GM12878 (cell line): ENCODE results near the gene CNTNAP5.

Source experiments
- CEBPB ChIP-seq, 2 experiments: fragments of 150-350 bp in 1 of 2; IDR thresholded peaks; 2 replicates each; pipeline ENCODE4 v1.6.1; 2012 to 2014; ENCODE audit warnings: low read depth in 2 of 2, low read length in 2 of 2, borderline replicate concordance in 1 of 2, inconsistent platforms in 1 of 2
- CHD2 ChIP-seq: IDR thresholded peaks from 2 replicates; pipeline ENCODE4 v1.6.1; 2011; ENCODE audit warnings: low read depth, low read length, improper control_type of control experiment, borderline replicate concordance
- EP300 ChIP-seq, 2 experiments: fragments of 150-350 bp in 1 of 2; IDR thresholded peaks; 2 replicates each; pipeline ENCODE4 v1.6.1; 2011 to 2012; ENCODE audit warnings: low read depth in 2 of 2, low read length in 2 of 2, borderline replicate concordance in 1 of 2, improper control_type of control experiment in 1 of 2, inconsistent platforms in 1 of 2; ENCODE audit not compliant: control insufficient read depth in 1 of 2
- HCFC1 ChIP-seq: fragments of 150-350 bp; IDR thresholded peaks from 2 replicates; pipeline ENCODE4 v1.6.1; 2014; ENCODE audit warnings: low read length
- POLR2A ChIP-seq: IDR thresholded peaks from 2 replicates; pipeline ENCODE4 v1.6.1; 2011; ENCODE audit warnings: low read depth, mild to moderate bottlenecking, low read length
- POLR2AphosphoS5 ChIP-seq: IDR thresholded peaks from 2 replicates; pipeline ENCODE4 v1.6.1; 2011; ENCODE audit warnings: mild to moderate bottlenecking, low read length, inconsistent platforms
- RAD21 ChIP-seq: IDR thresholded peaks from 2 replicates; pipeline ENCODE4 v1.6.1; 2011; ENCODE audit warnings: mild to moderate bottlenecking, low read depth, low read length, moderate library complexity; ENCODE audit not compliant: insufficient read depth
- SIN3A ChIP-seq: IDR thresholded peaks from 2 replicates; pipeline ENCODE4 v1.6.1; 2012; ENCODE audit warnings: low read depth, low read length, improper control_type of control experiment
- ZSCAN29 ChIP-seq: fragments of 450-650 bp; IDR thresholded peaks from 2 replicates; pipeline ENCODE4 v1.6.1; 2017; ENCODE audit warnings: mild to moderate bottlenecking, moderate library complexity
- TF ChIP-seq, protein P1 (sequence below): IDR thresholded peaks from 2 replicates; pipeline ENCODE4 v1.6.1; 2012; ENCODE audit warnings: low read depth, low read length, improper control_type of control experiment
- TF ChIP-seq, protein P2 (sequence below): IDR thresholded peaks from 2 replicates; pipeline ENCODE4 v1.6.1; 2012; ENCODE audit warnings: low read depth, low read length, improper control_type of control experiment
- TF ChIP-seq, protein P3 (sequence below): IDR thresholded peaks from 2 replicates; pipeline ENCODE4 v1.6.1; 2012; ENCODE audit warnings: mild to moderate bottlenecking, low read depth, low read length
- TF ChIP-seq, protein P4 (sequence below): fragments of 450-650 bp; IDR thresholded peaks from 2 replicates; pipeline ENCODE4 v1.6.1; 2017; ENCODE audit warnings: mild to moderate bottlenecking
- TF ChIP-seq, protein P5 (sequence below), 3 experiments: IDR thresholded peaks in 2 of 3; conservative IDR thresholded peaks in 1 of 3; 2 replicates each; pipeline ENCODE4 v1.5.1; 2011; ENCODE audit warnings: low read depth in 3 of 3, low read length in 3 of 3, mild to moderate bottlenecking in 3 of 3, control low read depth in 2 of 3, moderate library complexity in 2 of 3, inconsistent platforms in 1 of 3, mixed read lengths in 1 of 3; ENCODE audit not compliant: control insufficient read depth in 2 of 3, insufficient read depth in 1 of 3; ENCODE audit errors: extremely low read depth in 1 of 3

DNA sequence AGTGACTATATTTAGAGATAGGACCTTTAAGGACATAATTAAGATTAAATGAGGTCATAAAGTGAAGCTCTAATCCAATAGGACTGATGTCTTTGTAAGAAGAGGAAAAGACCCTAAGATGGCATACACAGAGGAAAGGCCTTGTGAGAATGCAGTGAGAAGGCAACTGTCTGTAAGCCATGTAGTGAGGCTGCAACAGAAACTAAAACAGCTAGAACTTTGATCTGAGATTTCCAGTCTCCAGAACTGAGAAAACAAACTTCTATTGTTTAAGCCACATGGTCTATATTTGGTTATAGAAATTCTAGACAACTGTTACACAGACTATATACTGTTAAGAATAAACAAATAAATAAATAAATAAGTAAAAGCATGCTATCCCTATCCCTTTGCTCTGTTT lies 276.8 kb downstream of the CNTNAP5 start:
- TF ChIP-seq, protein P1, sequence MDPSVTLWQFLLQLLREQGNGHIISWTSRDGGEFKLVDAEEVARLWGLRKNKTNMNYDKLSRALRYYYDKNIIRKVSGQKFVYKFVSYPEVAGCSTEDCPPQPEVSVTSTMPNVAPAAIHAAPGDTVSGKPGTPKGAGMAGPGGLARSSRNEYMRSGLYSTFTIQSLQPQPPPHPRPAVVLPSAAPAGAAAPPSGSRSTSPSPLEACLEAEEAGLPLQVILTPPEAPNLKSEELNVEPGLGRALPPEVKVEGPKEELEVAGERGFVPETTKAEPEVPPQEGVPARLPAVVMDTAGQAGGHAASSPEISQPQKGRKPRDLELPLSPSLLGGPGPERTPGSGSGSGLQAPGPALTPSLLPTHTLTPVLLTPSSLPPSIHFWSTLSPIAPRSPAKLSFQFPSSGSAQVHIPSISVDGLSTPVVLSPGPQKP: no peak
- TF ChIP-seq HCFC1: no peak
- TF ChIP-seq, protein P2, sequence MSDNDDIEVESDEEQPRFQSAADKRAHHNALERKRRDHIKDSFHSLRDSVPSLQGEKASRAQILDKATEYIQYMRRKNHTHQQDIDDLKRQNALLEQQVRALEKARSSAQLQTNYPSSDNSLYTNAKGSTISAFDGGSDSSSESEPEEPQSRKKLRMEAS: no peak
- no peak for TF ChIP-seq CEBPB (IDR thresholded peaks at IDR 0.05; ENCODE audit: borderline replicate concordance in 1 of 2, low read depth in 2 of 2, low read length in 2 of 2)
- TF ChIP-seq EP300 (IDR thresholded peaks at IDR 0.05; ENCODE audit: borderline replicate concordance in 1 of 2, control insufficient read depth in 1 of 2, low read depth in 2 of 2, low read length in 2 of 2): no peak
- TF ChIP-seq POLR2AphosphoS5: no peak
- no peak for TF ChIP-seq ZSCAN29
- TF ChIP-seq, protein P3, sequence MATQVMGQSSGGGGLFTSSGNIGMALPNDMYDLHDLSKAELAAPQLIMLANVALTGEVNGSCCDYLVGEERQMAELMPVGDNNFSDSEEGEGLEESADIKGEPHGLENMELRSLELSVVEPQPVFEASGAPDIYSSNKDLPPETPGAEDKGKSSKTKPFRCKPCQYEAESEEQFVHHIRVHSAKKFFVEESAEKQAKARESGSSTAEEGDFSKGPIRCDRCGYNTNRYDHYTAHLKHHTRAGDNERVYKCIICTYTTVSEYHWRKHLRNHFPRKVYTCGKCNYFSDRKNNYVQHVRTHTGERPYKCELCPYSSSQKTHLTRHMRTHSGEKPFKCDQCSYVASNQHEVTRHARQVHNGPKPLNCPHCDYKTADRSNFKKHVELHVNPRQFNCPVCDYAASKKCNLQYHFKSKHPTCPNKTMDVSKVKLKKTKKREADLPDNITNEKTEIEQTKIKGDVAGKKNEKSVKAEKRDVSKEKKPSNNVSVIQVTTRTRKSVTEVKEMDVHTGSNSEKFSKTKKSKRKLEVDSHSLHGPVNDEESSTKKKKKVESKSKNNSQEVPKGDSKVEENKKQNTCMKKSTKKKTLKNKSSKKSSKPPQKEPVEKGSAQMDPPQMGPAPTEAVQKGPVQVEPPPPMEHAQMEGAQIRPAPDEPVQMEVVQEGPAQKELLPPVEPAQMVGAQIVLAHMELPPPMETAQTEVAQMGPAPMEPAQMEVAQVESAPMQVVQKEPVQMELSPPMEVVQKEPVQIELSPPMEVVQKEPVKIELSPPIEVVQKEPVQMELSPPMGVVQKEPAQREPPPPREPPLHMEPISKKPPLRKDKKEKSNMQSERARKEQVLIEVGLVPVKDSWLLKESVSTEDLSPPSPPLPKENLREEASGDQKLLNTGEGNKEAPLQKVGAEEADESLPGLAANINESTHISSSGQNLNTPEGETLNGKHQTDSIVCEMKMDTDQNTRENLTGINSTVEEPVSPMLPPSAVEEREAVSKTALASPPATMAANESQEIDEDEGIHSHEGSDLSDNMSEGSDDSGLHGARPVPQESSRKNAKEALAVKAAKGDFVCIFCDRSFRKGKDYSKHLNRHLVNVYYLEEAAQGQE: no peak
- TF ChIP-seq, protein P4, sequence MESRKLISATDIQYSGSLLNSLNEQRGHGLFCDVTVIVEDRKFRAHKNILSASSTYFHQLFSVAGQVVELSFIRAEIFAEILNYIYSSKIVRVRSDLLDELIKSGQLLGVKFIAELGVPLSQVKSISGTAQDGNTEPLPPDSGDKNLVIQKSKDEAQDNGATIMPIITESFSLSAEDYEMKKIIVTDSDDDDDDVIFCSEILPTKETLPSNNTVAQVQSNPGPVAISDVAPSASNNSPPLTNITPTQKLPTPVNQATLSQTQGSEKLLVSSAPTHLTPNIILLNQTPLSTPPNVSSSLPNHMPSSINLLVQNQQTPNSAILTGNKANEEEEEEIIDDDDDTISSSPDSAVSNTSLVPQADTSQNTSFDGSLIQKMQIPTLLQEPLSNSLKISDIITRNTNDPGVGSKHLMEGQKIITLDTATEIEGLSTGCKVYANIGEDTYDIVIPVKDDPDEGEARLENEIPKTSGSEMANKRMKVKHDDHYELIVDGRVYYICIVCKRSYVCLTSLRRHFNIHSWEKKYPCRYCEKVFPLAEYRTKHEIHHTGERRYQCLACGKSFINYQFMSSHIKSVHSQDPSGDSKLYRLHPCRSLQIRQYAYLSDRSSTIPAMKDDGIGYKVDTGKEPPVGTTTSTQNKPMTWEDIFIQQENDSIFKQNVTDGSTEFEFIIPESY: no peak
- no peak for TF ChIP-seq CHD2
- TF ChIP-seq, protein P5, sequence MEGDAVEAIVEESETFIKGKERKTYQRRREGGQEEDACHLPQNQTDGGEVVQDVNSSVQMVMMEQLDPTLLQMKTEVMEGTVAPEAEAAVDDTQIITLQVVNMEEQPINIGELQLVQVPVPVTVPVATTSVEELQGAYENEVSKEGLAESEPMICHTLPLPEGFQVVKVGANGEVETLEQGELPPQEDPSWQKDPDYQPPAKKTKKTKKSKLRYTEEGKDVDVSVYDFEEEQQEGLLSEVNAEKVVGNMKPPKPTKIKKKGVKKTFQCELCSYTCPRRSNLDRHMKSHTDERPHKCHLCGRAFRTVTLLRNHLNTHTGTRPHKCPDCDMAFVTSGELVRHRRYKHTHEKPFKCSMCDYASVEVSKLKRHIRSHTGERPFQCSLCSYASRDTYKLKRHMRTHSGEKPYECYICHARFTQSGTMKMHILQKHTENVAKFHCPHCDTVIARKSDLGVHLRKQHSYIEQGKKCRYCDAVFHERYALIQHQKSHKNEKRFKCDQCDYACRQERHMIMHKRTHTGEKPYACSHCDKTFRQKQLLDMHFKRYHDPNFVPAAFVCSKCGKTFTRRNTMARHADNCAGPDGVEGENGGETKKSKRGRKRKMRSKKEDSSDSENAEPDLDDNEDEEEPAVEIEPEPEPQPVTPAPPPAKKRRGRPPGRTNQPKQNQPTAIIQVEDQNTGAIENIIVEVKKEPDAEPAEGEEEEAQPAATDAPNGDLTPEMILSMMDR (IDR thresholded peaks at IDR 0.05 in 2 of 3, conservative IDR thresholded peaks at IDR 0.05 in 1 of 3; ENCODE audit: control insufficient read depth in 2 of 3, extremely low read depth in 1 of 3, insufficient read depth in 1 of 3, low read depth in 3 of 3, low read length in 3 of 3): no peak
- TF ChIP-seq SIN3A: no peak
- no peak for TF ChIP-seq POLR2A
- no peak for TF ChIP-seq RAD21
